Subcutaneous abdominal adipose tissue (tissue), 5 donors: ENCODE measurements around the gene GAB4.

Experiments
- H3K27ac ChIP-seq: one replicate; pipeline ENCODE4 v1.7.0; 2013; ENCODE audit warnings: low read depth, mild to moderate bottlenecking, inconsistent platforms, low read length, moderate library complexity
- H3K27me3 ChIP-seq, 5 donors: one replicate each; pipeline ENCODE4 v1.7.0; 2013; ENCODE audit warnings: low read length in 5 of 5, inconsistent platforms in 1 of 5; ENCODE audit not compliant: control insufficient read depth in 5 of 5, insufficient read depth in 4 of 5
- H3K36me3 ChIP-seq, 5 donors: one replicate each; pipeline ENCODE4 v1.7.0; 2013; ENCODE audit warnings: low read length in 5 of 5; ENCODE audit not compliant: control insufficient read depth in 5 of 5, insufficient read depth in 5 of 5
- H3K4me1 ChIP-seq, 5 donors: one replicate each; pipeline ENCODE4 v1.7.0; 2013; ENCODE audit warnings: low read length in 5 of 5, mild to moderate bottlenecking in 3 of 5, moderate library complexity in 1 of 5; ENCODE audit not compliant: control insufficient read depth in 5 of 5, insufficient read depth in 5 of 5
- H3K4me3 ChIP-seq, 5 donors: one replicate each; pipeline ENCODE4 v1.7.0; 2013; ENCODE audit warnings: low read length in 5 of 5, low read depth in 1 of 5
- H3K9ac ChIP-seq, 5 donors: one replicate each; pipeline ENCODE4 v1.7.0; 2013; ENCODE audit warnings: low read length in 5 of 5, mild to moderate bottlenecking in 4 of 5, moderate library complexity in 3 of 5
- H3K9me3 ChIP-seq, 5 donors: one replicate each; pipeline ENCODE4 v1.7.0; 2013; ENCODE audit warnings: low read length in 5 of 5; ENCODE audit not compliant: control insufficient read depth in 5 of 5
- donor health status: healthy.
- donor health status: healthy.
- donor health status: healthy.
- donor health status: healthy.
- donor health status: healthy.

The GAB4 gene

GRCh38 chr22:16967453-16968217 lies 40.4 kb downstream of the GAB4 start:
- Histone ChIP-seq H3K27ac (no peak overlapping the region), H3K36me3 (no peaks in the 10 kb centered on the region), H3K27me3 (peaks cover 0 to 11% (median 9%) of the 10 kb centered on the region in 5 donors), H3K9ac (no peak overlapping the region), H3K9me3 (no peaks in the 10 kb centered on the region), H3K4me1 (no peaks in the 10 kb centered on the region), H3K4me3 (no peak overlapping the region)

GRCh38 chr22:16966251-16966650 lies 41.8 kb downstream of the GAB4 start:
- no peaks in the 10 kb centered on the region for H3K36me3 ChIP-seq
- no peak overlapping the region for H3K4me3 ChIP-seq
- H3K9ac ChIP-seq: no peak overlapping the region
- H3K9me3 ChIP-seq: no peaks in the 10 kb centered on the region
- no peaks in the 10 kb centered on the region for H3K4me1 ChIP-seq
- no peak overlapping the region for H3K27ac ChIP-seq
- peaks cover 0 to 9% (median 4%) of the 10 kb centered on the region in 5 donors for H3K27me3 ChIP-seq

- no peak overlapping the region for H3K4me3 ChIP-seq
- no peaks in the 10 kb centered on the region for H3K4me1 ChIP-seq
- H3K27me3 ChIP-seq: peaks cover 0 to 9% (median 4%) of the 10 kb centered on the region in 5 donors
- no peak overlapping the region for H3K27ac ChIP-seq
- H3K9me3 ChIP-seq: no peaks in the 10 kb centered on the region
- H3K36me3 ChIP-seq: no peaks in the 10 kb centered on the region
- H3K9ac ChIP-seq: no peak overlapping the region
Measured at GRCh38 chr22:16965560-16965959, 42.5 kb downstream of the GAB4 start.

- no peaks in the 10 kb centered on the region for H3K9me3 ChIP-seq
Measured at GRCh38 chr22:16965083-16965482, 42.9 kb downstream of the GAB4 start.

GRCh38 chr22:16964366-16964765 lies 43.7 kb downstream of the GAB4 start:
- no peak overlapping the region for H3K9ac ChIP-seq
- H3K27ac ChIP-seq: no peak overlapping the region
- H3K4me1 ChIP-seq: no peaks in the 10 kb centered on the region
- no peaks in the 10 kb centered on the region for H3K36me3 ChIP-seq
- H3K4me3 ChIP-seq: no peak overlapping the region
- H3K9me3 ChIP-seq: no peaks in the 10 kb centered on the region
- H3K27me3 ChIP-seq: peaks cover 0 to 9% (median under 1%) of the 10 kb centered on the region in 5 donors

More at GRCh38 chr22:16965083-16965482, 42.9 kb downstream of the GAB4 start:
- H3K9ac ChIP-seq: no peak overlapping the region
- no peaks in the 10 kb centered on the region for H3K4me1 ChIP-seq
- H3K36me3 ChIP-seq: no peaks in the 10 kb centered on the region
- no peak overlapping the region for H3K4me3 ChIP-seq
- H3K27ac ChIP-seq: no peak overlapping the region
- H3K27me3 ChIP-seq: peaks cover 0 to 9% (median 4%) of the 10 kb centered on the region in 5 donors

GRCh38 chr22:16963189-16963945 lies 44.7 kb downstream of the GAB4 start:
- Histone ChIP-seq H3K4me1 (no peaks in the 10 kb centered on the region), H3K36me3 (no peaks in the 10 kb centered on the region), H3K9ac (no peak overlapping the region), H3K9me3 (no peaks in the 10 kb centered on the region), H3K4me3 (no peak overlapping the region), H3K27me3 (peaks cover 0 to 6% (median 0%) of the 10 kb centered on the region in 5 donors), H3K27ac (no peak overlapping the region)

GRCh38 chr22:16962501-16962900 lies 45.5 kb downstream of the GAB4 start:
- H3K9me3 ChIP-seq: no peaks in the 10 kb centered on the region
- no peak overlapping the region for H3K27ac ChIP-seq
- no peaks in the 10 kb centered on the region for H3K36me3 ChIP-seq
- H3K9ac ChIP-seq: no peak overlapping the region
- no peaks in the 10 kb centered on the region for H3K4me1 ChIP-seq
- H3K27me3 ChIP-seq: peaks cover 0 to 6% (median 0%) of the 10 kb centered on the region in 5 donors
- no peak overlapping the region for H3K4me3 ChIP-seq

GRCh38 chr22:16961477-16962186 lies 46.4 kb downstream of the GAB4 start:
- Histone ChIP-seq H3K4me3 (no peak overlapping the region), H3K9ac (no peak overlapping the region), H3K9me3 (no peaks in the 10 kb centered on the region), H3K27ac (no peak overlapping the region), H3K4me1 (no peaks in the 10 kb centered on the region), H3K27me3 (peaks cover 0 to 3% (median 0%) of the 10 kb centered on the region in 5 donors), H3K36me3 (no peaks in the 10 kb centered on the region)

- no peaks in the 10 kb centered on the region for H3K36me3 ChIP-seq
- H3K4me3 ChIP-seq: no peak overlapping the region
- H3K9me3 ChIP-seq: no peaks in the 10 kb centered on the region
- H3K27me3 ChIP-seq: peaks cover 0 to 3% (median 0%) of the 10 kb centered on the region in 5 donors
- H3K27ac ChIP-seq: no peak overlapping the region
- no peak overlapping the region for H3K9ac ChIP-seq
- H3K4me1 ChIP-seq: peaks cover 0 to 6% (median 4%) of the 10 kb centered on the region in 5 donors
Measured at GRCh38 chr22:16960884-16961249, 47.2 kb downstream of the GAB4 start.
